NCI-H446 (cell line): ENCODE results near the gene HTATIP2.
"Not testable (repeated sequence)": the region's sequence is repeated elsewhere in the genome, so short reads cannot be mapped to it uniquely, and the experiment has no call there.

ENCODE experiments used
- DNase-seq, 2 experiments: peaks; one replicate each; lab custom pipeline; 2025; lab: John Stamatoyannopoulos, UW

HTATIP2 gene

DNA sequence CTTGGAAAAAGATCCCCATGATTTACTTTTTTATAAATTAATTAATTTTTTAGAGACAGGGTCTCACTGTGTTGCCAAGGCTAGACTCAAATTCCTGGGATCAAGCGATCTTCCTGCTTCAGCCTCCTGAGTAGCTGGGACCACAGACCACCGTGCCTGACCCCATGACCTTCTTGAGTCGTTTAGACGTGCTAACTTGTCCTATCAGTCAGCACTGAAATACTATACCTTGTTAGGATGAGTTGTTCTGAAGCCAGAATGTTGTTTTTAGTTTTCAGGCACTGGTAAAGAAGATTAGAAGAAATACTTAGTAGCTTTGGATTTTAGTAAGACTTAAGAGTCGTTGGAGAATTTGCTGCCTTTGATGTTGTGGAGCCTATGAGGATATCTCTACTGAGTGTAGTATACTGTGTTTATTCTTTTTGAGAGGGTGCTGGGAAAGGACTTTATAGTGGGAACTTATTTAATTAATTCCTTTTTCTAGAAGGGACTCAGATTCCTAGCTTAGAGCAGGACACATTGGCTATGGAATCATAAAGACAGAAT lies 8.6 kb downstream of the HTATIP2 start:
- no peak for DNase-seq

DNA sequence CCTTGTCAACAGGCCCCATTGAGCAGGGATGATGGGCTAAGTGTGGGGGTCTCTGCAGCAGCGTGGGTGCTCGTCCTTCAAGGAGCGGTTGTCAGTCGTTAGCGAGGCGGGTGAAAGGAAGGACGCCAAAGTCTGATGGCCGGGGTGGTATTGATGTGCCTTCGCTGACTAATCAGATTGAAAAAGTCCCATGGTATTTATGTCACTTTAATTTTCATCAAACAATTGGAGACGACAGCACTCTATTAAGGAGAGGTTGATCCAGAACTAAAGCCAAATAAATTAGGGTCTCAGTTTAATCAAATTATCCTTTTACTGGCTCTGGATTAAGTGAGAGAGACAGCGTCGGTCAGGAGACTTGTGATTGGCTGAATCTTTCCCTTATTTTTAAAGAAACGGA lies 9.6 kb downstream of the HTATIP2 start:
- no peak for DNase-seq

DNA sequence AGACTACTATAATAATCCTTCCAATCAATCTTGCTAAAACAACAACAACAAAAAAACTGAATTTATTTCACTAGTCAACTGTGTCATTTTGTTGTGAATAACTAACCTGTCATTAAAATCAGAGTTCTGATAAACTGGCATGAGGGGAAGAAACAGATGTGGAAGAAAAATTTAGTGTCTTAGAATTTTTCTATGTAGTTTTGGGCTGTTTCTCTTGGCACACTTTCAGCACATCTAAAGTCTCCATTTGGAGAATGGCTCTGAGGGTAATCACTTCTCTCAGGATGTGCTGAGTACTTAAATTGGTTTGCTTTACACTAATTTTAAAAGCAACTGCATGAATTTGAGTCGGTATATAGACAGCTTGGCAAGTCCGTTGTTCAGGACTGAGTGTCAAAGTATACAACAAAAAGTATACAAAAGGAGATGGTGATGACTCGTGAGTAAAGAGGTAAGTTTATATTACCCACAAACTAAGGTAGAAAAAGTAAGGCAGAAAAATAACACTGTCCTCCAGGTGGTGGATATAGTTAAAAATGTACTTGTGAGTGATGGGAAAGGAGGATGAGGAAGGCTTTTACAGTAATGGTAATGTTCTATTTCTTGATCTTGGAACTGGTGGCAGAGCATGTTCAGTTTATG lies 10.2 kb downstream of the HTATIP2 start:
- no peak for DNase-seq

DNA sequence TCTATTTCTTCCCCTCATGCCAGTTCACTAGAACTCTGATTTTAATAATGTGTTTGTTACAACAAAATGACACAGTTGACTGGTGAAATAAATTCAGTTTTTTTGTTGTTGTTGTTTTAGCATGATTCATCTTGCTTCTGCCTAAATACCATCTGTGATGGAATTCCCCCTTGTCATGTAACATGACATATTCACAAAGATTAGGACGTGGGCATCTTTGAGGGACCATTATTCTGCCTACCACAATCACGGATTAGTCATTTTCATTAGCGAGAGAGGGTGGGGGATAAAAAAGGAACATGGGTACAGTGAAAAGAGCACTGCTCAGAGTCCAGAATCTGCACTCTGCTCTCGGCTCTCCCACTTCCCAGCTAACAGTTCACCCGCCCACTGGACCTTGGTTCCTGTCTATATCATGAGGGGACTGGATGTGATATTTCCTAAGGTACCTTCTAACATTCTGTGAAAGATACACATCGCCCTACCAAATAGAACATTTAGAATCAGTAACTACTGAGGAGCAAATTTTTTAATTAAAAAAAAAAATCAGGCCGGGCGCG lies 11.3 kb downstream of the HTATIP2 start:
- no peak for DNase-seq

DNA sequence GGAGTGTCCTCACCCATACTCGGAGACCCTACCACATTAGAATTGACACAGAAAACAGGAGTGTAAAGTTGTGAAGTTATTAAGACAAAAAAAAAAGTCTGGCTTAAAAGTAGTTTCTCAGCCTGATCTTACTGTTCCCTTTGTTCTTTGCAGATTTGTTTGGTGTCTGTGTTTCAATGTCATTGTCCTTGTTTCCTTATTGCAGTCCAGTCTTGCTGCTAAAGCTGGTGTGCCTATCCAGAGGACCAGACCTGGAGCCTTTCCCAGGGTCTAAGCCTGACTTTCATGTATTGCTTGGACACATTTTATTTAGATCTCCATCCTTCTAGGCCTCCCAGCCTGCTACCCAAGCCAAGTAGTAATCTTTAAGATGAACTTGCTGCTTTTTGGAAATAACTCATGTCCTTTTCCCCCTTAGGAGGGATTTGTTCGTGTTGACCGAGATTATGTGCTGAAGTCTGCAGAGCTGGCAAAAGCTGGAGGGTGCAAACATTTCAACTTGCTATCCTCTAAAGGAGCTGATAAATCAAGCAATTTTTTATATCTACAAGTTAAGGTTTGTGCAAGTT lies 12.7 kb downstream of the HTATIP2 start:
- DNase-seq, result no peak

DNA sequence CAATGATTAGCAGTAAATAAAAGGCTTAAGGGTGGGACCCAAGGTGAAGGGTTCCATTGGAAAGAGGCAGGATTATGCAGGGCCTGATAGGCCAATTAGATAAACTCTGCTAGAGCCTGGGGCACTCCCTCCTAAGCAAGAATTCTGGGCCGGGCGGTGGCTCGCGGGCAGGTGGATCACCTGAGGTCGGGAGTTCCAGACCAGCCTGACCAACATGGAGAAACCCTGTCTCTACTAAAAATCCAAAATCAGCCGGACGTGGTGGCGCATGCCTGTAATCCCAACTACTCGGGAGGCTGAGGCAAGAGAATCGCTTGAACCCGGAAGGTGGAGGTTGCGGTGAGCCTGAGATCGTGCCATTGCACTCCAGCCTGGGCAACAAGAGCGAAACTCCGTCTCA lies 22.5 kb downstream of the HTATIP2 start:
- not testable (repeated sequence) for DNase-seq

DNA sequence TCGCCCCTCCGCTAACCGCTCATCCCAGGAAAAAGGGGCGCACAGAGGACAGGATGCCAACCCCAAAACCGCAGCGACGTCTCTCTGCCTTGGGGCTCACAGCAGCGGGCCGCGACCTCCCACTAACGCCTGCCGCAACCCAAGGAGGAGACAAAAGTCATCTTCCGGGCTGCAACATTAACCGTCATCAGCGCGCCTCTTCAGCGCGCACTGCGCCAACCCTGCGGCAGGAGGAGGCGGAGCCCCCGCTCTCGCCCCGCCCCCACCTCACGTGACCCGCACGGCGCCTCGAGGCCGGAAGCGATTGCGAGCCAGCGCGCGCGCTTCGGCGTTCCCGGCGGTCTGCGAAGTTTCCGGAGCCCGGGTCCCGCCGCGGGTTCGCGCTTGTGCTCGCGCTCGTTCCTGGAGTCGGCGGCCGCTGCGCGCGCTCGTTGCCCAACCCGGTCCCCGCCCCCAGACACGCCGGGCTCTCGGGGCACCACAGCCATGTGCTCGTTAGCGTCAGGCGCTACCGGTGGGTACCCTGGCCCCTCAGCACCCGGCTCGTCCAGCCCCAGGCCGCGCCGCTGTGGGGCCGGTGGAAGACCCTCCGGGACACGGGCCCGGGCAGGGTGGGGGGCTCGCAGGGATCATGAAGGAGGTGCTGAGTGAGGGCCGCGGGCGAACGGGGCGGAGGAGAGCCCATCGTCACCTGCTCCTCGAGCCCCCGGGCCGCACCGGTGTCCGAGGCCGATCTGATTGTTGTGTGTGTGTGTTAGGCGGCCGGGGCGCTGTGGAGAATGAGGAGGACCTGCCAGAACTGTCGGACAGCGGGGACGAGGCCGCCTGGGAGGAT lies 24.0 kb downstream of the HTATIP2 start, which contains the start of gene PRMT3:
Gene PRMT3, plus strand, starts transcription at position 456 of the 835 bp plus-strand sequence. Its CDS starts 31 bp downstream, at position 487.
- DNase-seq, result peak; percentile 94 to 99

DNA sequence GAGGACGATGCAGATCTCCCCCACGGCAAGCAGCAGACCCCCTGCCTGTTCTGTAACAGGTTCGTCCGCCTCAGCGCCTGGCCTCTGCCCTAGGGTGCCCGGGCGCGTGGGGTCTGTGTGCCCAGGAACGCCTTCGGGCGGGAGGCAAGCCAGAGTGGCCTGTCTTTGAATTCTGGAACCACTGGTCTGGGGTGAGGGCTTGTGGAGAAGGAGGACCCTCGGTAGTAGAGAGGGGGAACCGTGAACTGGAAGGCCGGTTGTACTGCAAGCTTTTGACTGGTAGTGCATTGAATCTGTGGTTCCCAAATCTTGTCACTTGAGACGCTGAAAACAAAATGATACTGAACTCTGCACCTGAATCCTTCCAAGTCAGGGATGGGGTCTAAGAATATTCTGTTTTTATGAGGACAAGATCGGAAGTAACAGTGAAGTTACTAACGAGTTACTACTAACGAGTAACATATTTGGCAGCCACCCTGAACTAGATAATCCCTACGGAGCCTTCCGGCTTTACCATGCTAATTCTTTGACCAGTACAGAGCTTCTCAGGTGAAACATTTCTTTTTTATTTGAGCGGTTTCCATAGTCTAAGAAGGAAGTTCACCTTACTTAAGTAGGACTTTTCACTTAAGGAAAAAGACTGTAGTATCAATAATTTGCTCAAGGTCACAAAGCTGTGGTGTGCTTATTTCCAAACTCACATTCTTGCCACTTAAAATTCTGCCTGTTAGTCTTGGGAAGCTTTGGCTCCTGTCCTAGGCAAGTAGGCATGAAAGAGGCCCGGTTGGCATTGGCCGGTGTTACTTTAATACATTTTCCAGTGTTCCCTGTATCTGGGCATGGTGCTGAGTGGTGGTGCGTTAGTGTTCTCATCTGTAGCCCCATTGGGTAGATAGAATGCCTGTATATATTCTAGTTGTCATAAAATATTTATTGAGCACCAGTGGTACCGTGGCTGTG lies 24.9 kb downstream of the HTATIP2 start:
- peak in 1 of 2 experiments; percentile 29 for DNase-seq

DNA sequence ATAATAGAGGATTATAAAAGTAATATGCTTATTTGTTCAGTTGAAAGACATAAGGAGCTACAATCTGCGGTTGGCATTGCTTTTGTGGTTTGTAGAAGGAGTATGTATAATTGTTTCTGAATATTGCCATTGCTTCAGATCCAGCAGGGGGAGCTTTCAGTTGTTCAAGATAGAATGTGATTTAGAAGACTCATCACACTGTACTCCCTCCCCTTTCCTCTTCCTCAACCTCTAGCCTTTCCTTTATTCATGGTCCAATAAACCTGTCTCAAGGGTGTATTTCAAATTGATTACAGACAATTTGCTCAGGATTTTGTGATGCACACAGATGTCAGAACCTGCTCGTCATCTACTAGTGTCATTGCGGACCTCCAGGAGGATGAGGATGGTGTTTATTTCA lies 33.8 kb downstream of the HTATIP2 start:
- peak; percentile 19 to 65 for DNase-seq

DNA sequence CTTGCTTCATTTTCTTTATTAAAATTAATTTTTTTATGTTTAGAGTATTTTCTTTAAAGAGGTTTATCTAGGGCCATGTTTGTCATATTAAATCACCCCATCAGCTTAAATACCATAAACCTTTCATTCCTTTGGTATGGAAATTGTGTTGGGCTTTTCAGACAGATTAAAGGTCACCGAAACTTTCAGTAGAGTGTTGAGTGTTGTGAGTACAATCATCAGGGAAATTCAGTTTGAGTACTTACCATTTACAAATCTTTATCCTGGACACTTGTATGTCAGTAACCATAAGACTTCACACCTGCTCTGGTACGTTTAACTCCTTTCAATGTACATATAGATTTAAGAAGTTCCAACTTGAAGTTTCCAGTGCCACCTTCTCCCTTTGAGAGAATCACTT lies 36.0 kb downstream of the HTATIP2 start:
- no peak for DNase-seq

DNA sequence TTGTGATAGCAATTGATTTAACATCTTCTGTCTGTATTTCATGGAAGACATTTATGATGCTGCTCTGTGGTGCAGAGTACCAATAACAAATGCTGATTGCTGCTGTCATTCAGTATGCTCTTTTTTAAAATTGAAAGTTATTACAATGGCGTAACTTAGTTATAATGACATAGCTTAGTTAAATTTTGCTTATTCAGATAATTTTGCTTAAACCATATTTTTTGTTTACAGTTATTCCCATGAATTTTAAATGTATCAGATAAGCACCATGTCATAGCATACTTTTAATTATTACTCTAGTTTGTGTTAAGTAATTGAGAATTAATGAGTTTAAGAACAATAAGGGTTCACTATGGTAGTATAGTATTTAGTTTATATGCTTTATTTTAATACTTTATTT lies 39.5 kb downstream of the HTATIP2 start:
- DNase-seq, result no peak

DNA sequence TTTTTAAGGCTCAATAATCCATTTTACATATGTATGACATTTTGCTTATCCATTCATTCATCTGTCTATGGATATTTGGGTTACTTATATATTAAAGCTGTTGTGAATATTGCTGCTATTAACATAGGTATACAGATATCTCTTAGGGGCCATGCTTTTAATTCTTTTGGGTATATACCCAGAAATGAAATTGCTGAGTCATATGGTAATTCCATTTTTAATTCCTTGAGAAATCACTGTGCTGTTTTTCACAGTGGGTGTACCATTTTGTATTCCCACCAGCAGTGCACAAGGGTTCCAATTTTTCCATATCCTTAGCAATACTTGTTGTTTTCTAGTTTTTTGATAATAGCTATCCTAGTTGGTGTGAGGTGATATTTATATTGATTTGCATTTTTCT lies 43.0 kb downstream of the HTATIP2 start:
- no peak for DNase-seq

DNA sequence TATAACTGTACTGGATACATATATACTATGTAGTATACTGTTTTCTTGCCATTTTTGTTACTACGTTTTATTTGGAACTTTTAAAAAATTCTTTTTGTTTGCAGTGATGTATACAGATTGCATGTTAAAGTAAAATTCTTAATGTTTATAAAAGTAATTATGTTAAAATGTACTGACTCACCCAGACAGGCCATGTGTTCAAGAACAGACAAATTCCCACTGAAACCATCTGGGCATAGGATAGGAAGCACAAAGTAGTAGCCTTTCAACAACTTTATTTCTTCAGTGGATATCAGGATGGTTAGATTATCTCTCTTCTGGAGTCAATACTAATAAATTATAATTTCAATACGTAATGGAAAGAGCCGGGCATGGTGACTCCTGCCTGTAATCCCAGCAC lies 43.8 kb downstream of the HTATIP2 start:
- DNase-seq, result no peak

DNA sequence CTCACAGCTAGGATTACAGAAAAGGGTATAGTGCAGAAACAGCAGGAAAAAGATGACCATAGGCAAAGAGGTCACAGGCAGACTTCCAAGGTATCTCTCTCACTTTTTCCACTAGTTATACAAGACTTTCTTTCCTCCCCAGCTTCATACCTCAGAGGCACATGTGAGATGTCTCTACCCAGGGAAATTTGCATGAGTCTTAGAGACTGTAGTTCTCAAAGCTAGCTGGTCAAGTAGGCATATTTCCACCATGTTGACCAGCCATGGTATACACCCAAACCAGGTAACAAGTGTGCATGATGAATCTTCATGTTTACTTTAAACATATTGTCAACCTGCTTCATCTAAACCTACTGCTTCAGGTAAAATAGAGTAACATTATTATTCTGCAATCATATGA lies 51.9 kb downstream of the HTATIP2 start:
- no peak for DNase-seq

DNA sequence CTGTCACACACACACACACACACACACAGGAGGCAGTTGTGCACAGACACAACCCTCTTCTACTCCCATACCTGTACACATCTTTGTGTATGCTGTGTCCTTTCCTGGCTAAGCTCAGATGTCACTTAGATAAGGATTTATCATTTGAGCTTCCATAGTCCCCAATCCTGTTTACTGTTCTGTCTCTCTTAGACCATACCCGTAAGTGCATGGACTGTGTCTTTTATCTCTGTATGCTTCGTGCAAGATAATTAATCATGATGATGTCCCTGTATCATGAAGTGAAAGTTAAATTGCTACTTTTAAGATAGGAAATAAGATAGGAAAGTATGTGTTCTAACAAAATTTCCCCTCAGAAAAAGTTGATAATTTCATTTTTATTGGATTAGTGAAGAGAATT lies 54.3 kb downstream of the HTATIP2 start:
- no peak for DNase-seq

DNA sequence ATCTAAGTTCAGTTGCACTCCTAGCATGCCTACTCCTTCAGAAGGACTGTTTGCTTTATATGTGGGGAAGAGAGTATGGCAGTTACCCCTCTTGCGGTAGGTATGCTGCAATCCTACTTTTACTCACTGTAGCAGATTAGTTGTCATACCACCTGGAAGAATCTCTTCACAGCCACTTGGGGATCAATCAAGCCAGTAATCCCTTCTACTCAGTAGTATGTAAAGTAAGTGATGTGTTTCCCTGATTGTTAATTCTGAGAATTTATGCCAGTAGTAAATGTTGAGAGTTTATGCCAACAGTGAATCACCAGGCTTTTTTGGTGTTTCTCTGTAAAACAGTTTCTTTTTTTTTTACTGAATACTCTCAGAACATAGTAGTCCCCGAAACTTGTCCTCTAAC lies 58.4 kb downstream of the HTATIP2 start:
- no peak for DNase-seq

DNA sequence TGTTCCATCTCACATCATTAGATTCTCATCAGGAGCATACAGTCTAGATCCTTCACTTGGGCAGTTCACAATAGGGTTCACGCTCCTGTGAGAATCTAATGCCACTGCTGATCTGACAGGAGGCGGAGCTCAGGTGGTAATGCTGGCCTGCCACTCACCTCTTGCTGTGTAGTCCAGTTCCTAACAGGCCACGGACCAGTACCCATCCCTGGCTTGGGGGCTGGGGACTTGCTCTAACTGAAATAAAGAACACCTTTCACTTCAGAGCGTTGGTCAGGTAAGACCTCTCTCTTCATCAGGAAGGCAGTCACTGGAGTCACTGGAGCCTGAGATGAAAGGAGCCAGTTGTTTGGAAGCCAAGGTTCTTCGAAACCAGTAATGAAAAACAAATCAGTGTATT lies 65.7 kb downstream of the HTATIP2 start:
- DNase-seq, result no peak
